AG09319 (cell line): Measurements from ENCODE around the gene SPAG5.

ENCODE experiments used
- DNase-seq: peaks from one replicate; pipeline ENCODE4 v3.0.0-alpha.2; 2010; ENCODE audit warnings: low read depth; ENCODE audit errors: extremely low read depth
- CTCF ChIP-seq: IDR thresholded peaks from 2 replicates; pipeline ENCODE4 v1.5.1; 2011; ENCODE audit warnings: low read depth, mild to moderate bottlenecking, inconsistent platforms, low read length, moderate library complexity

SPAG5 gene

DNA sequence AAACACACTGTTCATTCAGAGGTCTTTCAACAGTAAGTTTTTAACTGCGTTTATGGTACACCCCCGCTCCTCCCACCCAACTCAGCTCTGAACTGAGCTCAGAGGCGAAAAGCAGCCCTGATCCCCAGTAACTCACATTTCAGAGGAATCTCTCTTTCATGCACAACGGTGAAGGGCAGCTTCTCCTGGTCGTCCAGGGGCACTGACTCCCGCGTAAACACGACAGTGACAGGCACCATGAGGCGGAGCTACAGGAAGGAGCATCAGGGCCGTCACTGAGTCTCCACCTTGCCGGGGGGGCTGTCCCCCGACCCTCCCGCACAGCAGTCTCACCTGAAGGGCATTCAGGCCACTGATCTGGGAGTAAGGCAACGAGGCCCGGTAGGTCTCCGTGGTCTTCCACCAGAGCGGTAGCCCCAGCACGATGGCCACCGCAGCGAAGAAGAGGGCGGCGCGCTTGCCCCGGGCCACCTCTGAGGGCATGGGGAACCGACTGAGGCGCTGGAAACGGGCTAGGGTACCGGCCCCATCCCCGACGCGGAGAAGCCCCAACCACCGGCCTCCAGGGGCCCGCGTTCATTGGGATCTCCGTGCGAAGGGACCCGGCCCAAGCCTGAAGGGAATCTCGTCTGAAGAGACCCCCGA is 28.0 kb downstream of the SPAG5 start:
- DNase-seq = no peak
- no peak for TF ChIP-seq CTCF

- TF ChIP-seq CTCF = no peak
- DNase-seq = no peak
These were observed 29.4 kb downstream of the SPAG5 start for GRCh38 chr17:28569446-28569845.

DNA sequence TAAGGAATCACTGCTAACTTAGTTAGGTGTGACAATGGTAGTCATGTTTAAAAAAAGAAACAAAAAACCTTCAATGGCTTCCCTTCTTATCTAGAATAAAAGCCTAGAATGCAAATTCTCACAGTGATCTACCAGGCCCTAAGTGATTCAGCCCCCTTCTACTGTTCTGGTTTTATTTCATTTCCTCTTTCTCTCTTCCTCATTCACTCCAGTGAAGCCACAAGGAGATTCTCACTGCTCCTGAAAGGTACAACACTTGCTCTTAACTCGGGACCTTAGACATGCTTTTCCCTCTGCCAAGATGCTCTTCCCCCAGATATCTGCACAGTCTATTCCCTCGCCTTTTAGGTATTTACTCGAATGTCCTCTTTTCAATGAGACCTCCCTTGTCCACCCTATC is 31.2 kb downstream of the SPAG5 start:
- no peak for TF ChIP-seq CTCF
- DNase-seq = no peak

- TF ChIP-seq CTCF = no peak
- DNase-seq = no peak
These were observed 35.4 kb downstream of the SPAG5 start for GRCh38 chr17:28563475-28563874.

DNA sequence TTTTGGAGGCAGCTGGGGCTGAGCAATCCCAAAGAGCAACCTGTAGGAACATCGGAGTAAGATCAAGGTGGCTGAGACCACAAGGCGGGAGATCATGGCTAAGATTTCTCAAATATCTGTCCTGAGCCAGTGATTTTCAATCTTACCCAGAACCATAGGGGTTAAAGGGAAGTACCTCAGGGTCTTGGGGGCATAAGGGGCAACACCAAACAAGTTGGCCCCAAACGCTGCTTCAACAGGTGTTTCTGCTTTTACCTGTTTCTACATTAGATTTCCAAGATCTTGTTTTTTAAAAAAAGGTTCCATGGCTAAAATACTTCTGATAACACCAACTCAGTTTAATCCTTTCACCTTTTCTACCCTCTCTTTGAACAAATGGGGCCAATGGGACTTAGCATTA is 43.8 kb downstream of the SPAG5 start:
- no peak for DNase-seq
- no peak for TF ChIP-seq CTCF

DNA sequence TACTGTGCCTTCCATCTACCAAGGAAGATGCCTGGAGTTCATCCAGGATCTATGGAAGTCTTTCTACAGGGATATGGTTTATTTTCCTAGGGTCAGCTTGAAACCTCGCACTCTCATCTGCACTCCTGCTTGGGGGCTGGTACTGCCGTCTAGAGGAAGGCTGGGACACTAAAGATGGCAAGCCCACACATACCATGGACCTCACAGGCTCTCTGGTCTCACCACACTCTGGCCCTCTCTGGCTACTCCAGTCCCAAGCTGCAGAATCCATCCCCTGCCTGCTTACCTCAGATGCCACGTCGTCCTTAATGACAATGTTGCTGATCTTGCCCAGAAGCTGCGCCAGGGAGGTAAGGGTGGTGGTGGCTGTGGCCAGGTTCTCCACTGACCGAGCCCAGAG is 44.3 kb downstream of the SPAG5 start:
- DNase-seq = no peak
- no peak for TF ChIP-seq CTCF

- TF ChIP-seq CTCF = no peak
- no peak for DNase-seq
These were observed 45.8 kb downstream of the SPAG5 start for GRCh38 chr17:28553000-28553505.
